Retinal pigment epithelial cell (primary cell): Measurements from ENCODE around the gene IGF2BP3.

Source experiments
- DNase-seq: peaks from one replicate; pipeline ENCODE4 v3.0.0-alpha.2; 2010; ENCODE audit warnings: low read depth
- H3K4me3 ChIP-seq: 2 replicates; pipeline ENCODE4 v1.5.1; 2011; ENCODE audit warnings: mild to moderate bottlenecking, low read length, control low read depth, moderate library complexity
- TF ChIP-seq, protein P1 (sequence below): conservative IDR thresholded peaks from 2 replicates; pipeline ENCODE4 v1.5.1; 2011; ENCODE audit warnings: low read depth, low read length, control low read depth, inconsistent platforms

IGF2BP3 gene

DNA sequence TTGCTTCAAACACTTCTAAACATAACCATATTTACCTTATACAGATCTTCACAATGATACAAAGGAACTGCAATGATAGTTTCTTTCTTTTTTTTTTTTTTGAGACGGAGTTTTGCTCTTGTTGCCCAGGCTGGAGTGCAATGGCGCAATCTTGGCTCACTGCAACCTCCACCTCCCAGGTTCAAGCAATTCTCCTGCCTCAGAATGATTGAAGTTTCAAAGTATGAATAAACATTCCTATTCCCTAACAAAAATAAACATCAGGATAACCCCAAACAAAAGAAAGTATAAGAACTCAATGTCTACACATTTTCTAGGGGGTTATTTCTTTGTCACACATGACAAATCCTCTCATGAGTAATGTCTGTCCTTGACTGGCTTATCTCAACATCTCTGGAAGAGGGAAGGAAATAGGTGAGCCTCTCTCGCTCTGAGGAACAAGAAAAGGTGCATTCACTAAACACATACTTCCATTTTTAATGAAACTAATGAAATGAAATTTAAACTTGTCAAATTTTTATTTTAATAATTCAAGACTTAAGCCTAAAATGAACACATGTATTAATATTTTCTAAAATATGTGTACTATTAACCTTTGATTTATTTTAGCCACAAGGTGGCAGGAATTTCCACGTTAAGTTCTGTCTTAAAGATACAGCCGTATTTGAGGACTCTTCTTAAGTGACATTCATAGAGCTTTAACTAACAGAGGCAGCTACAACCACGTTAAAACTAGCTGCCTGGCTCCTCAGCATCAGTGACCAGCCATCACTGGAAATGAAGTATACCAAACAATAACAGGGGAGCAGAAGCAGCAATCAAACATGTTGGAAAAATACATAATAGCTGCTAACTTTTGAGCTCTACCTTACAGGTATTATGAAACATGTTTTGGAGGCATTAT, 112.8 kb downstream of the IGF2BP3 start:
- DNase-seq = no peak
- H3K4me3 ChIP-seq = no peak overlapping the region
- TF ChIP-seq, protein P1, sequence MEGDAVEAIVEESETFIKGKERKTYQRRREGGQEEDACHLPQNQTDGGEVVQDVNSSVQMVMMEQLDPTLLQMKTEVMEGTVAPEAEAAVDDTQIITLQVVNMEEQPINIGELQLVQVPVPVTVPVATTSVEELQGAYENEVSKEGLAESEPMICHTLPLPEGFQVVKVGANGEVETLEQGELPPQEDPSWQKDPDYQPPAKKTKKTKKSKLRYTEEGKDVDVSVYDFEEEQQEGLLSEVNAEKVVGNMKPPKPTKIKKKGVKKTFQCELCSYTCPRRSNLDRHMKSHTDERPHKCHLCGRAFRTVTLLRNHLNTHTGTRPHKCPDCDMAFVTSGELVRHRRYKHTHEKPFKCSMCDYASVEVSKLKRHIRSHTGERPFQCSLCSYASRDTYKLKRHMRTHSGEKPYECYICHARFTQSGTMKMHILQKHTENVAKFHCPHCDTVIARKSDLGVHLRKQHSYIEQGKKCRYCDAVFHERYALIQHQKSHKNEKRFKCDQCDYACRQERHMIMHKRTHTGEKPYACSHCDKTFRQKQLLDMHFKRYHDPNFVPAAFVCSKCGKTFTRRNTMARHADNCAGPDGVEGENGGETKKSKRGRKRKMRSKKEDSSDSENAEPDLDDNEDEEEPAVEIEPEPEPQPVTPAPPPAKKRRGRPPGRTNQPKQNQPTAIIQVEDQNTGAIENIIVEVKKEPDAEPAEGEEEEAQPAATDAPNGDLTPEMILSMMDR = peak; percentile 28

DNA sequence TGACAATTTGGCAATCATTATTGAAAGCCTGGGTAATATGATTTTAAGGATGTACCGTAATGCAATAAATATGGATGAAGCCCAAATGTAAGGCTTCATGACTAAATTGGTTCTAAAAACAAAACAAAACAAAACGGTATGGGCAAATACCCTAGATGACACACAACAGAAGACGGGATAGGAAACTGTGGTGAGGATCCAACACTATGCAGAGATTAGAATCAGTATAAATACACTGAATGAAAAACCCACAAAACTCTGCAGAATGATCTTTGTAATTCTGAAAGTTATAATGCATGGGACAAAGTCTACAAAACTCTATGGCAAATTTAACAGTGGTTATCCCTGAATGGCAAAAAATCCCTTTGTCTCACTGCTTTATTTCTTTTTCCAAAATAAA, 113.6 kb downstream of the IGF2BP3 start:
- TF ChIP-seq, protein P1 = no peak
- no peak overlapping the region for H3K4me3 ChIP-seq
- no peak for DNase-seq

- TF ChIP-seq, protein P1 = no peak
Observed at GRCh38 chr7:23356168-23356567, 114.1 kb downstream of the IGF2BP3 start.

DNA sequence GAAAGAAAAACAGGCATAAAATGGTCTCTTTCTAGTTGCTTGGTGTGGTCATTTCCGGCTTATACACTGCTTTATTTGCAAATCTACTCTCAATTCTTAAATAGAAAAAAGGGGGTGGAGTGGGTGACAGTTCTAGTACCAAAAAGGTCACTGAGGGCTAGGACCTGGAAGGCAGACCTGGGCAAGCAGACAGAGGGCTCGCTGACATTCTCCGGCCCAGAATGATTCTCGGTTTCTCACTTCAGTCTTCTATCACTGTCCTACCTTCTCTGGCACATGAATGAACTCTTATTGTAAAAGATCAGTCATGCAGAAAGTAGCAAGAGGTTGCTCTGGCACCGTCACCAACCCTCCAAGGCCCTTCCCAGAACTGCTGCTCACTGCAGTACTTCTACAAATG, 117.1 kb downstream of the IGF2BP3 start:
- no peak for DNase-seq
- no peak overlapping the region for H3K4me3 ChIP-seq
- TF ChIP-seq, protein P1 = no peak

More at GRCh38 chr7:23356168-23356567, 114.1 kb downstream of the IGF2BP3 start:
- no peak for DNase-seq
- H3K4me3 ChIP-seq = no peak overlapping the region

- TF ChIP-seq, protein P1 = no peak
- no peak overlapping the region for H3K4me3 ChIP-seq
- no peak for DNase-seq
Observed at GRCh38 chr7:23350466-23350865, 119.8 kb downstream of the IGF2BP3 start.

- TF ChIP-seq, protein P1 = no peak
- no peak overlapping the region for H3K4me3 ChIP-seq
- peak; percentile 86 for DNase-seq
Observed at GRCh38 chr7:23349484-23350157, 120.7 kb downstream of the IGF2BP3 start.
